Body of pancreas (tissue), 4 donors: ENCODE measurements around the gene PCSK5. TPM values are rescaled to one million over a fixed set of nuclear protein-coding genes. Genes with fewer than 3 reads are reported as not detected.

Source experiments
- ATAC-seq: fragments of 150-250 bp; one replicate; pipeline ENCODE4 v1.9.1; 2016
- DNase-seq, 4 donors: peaks; one replicate each; pipeline ENCODE4 v3.0.0-alpha.2; 2019
- H3K27ac ChIP-seq, 4 donors: fragments of 200-600 bp; sonication (generic); 1 replicate in 3 of 4; 2 replicates in 1 of 4; pipeline versions ENCODE4 v1.5.1 to v1.6.1; 2016 to 2019; ENCODE audit warnings: mild to moderate bottlenecking in 1 of 4, mixed read lengths in 1 of 4, moderate library complexity in 1 of 4
- H3K27me3 ChIP-seq, 2 donors: fragments of 200-600 bp; sonication (generic); one replicate each; pipeline ENCODE4 v1.6.0; 2016; ENCODE audit warnings: mild to moderate bottlenecking in 1 of 2
- H3K36me3 ChIP-seq, 2 donors: fragments of 200-600 bp; sonication (generic); replicated peaks in 1 of 2; 2 replicates each; pipeline ENCODE4 v1.5.1; 2016; ENCODE audit warnings: low read depth in 2 of 2; ENCODE audit not compliant: insufficient read depth in 1 of 2
- H3K4me1 ChIP-seq: fragments of 200-600 bp; sonication (generic); one replicate; pipeline ENCODE4 v1.6.0; 2016
- H3K4me3 ChIP-seq, 2 donors: fragments of 200-600 bp; sonication (generic); 1 replicate in 1 of 2; 2 replicates in 1 of 2; pipeline ENCODE4 v1.5.1; 2016 to 2019
- H3K9me3 ChIP-seq, 3 donors: fragments of 200-600 bp; sonication (generic); 1 replicate in 2 of 3; 2 replicates in 1 of 3; pipeline ENCODE4 v1.5.1; 2016
- POLR2A ChIP-seq, 3 donors: fragments of 450-650 bp; IDR thresholded peaks; one replicate each; pipeline ENCODE4 v1.6.1; 2016; ENCODE audit warnings: antibody characterized with exemption in 3 of 3, mild to moderate bottlenecking in 2 of 3
- WGBS, 2 donors: methylation state at CpG; one replicate each; pipeline ENCODE4 v1.1.5; 2017; 5-methylcytosine and 5-hydroxymethylcytosine counted together
- intact Hi-C: fragments of 100-400 bp; cut with DNase I; formaldehyde crosslinking; loops from one replicate; pipeline ENCODE4 v1.15.1; 2023
- total RNA-seq, 2 donors: library from RNA; depleted of rRNA; stranded (reverse); fragments of >200 nt; gene quantifications; one replicate each; pipeline ENCODE4 v1.1.0, GENCODE V29; 2016
- TF ChIP-seq, protein P1 (sequence below), 7 experiments: fragments of 450-650 bp in 4 of 7; fragments of 200-600 bp in 3 of 7; sonication (generic) in 3 of 7; IDR thresholded peaks; one replicate each; pipeline ENCODE4 v1.5.1; 2016 to 2019; ENCODE audit warnings: antibody characterized with exemption in 7 of 7

Gene PCSK5
- total RNA-seq, 2 donors from 2014 or later: 11.2 to 12.2 TPM

DNA sequence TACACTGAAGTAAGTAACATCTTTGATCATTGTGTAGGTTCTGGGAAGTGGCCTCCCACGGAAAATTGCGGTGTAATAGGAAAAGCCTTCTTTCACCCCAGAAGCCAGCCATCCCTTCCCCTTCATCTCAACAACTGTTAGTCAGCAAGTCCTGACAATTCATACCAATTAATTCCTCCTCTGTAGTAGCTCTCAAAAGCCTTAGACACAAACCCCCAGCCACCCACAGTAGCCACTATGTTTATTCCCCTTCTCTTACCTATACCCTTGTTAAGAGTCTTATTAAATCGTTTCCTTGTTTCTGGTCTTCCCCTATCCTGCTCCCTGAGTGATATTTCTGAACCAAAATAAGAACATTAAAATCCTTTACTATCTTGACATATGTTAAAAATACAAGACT is 143.6 kb downstream of the PCSK5 start:
- intact Hi-C loops: no loop called here
- no peak for TF ChIP-seq POLR2A (IDR thresholded peaks at IDR 0.05)
- TF ChIP-seq, protein P1, sequence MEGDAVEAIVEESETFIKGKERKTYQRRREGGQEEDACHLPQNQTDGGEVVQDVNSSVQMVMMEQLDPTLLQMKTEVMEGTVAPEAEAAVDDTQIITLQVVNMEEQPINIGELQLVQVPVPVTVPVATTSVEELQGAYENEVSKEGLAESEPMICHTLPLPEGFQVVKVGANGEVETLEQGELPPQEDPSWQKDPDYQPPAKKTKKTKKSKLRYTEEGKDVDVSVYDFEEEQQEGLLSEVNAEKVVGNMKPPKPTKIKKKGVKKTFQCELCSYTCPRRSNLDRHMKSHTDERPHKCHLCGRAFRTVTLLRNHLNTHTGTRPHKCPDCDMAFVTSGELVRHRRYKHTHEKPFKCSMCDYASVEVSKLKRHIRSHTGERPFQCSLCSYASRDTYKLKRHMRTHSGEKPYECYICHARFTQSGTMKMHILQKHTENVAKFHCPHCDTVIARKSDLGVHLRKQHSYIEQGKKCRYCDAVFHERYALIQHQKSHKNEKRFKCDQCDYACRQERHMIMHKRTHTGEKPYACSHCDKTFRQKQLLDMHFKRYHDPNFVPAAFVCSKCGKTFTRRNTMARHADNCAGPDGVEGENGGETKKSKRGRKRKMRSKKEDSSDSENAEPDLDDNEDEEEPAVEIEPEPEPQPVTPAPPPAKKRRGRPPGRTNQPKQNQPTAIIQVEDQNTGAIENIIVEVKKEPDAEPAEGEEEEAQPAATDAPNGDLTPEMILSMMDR (IDR thresholded peaks at IDR 0.05): no peak
- Histone ChIP-seq H3K36me3 (no peaks in the 10 kb centered on the region), H3K9me3 (no peaks in the 10 kb centered on the region), H3K27me3 (no peaks in the 10 kb centered on the region), H3K27ac (no peak overlapping the region), H3K4me1 (no peaks in the 10 kb centered on the region), H3K4me3 (no peak overlapping the region)
- ATAC-seq (no peak), DNase-seq (no peak)
- 89 to 92% methylated on average over 3 of the region's 3 CpGs for WGBS, 2 donors

DNA sequence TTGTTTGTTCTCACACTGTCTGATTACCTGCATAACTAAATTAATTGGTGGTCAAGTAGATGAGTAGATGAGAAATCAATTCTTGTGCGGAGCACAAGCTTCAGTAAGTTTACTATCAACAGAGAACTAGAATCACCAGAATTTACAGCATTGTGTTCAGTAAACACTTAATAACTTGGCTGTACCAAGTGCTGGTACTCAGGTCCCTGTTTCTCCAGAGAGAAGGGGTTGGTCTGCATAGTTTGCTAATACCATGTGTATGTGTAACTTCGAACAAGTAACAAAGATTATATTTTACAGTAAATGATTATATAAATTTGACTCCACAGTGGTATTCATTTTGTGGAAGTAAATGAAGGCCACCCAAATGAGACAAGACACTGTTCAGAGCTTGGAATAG is 146.3 kb downstream of the PCSK5 start:
- Histone ChIP-seq H3K4me3 (no peak overlapping the region), H3K27ac (no peak overlapping the region), H3K27me3 (no peaks in the 10 kb centered on the region), H3K36me3 (no peaks in the 10 kb centered on the region), H3K4me1 (no peaks in the 10 kb centered on the region), H3K9me3 (no peaks in the 10 kb centered on the region)
- no peak for TF ChIP-seq POLR2A (IDR thresholded peaks at IDR 0.05)
- TF ChIP-seq, protein P1 (IDR thresholded peaks at IDR 0.05): no peak
- DNase-seq (no peak), ATAC-seq (no peak)
- intact Hi-C loops: no loop called here
- WGBS, 2 donors: 61 to 70% methylated on average over 2 of the region's 2 CpGs

DNA sequence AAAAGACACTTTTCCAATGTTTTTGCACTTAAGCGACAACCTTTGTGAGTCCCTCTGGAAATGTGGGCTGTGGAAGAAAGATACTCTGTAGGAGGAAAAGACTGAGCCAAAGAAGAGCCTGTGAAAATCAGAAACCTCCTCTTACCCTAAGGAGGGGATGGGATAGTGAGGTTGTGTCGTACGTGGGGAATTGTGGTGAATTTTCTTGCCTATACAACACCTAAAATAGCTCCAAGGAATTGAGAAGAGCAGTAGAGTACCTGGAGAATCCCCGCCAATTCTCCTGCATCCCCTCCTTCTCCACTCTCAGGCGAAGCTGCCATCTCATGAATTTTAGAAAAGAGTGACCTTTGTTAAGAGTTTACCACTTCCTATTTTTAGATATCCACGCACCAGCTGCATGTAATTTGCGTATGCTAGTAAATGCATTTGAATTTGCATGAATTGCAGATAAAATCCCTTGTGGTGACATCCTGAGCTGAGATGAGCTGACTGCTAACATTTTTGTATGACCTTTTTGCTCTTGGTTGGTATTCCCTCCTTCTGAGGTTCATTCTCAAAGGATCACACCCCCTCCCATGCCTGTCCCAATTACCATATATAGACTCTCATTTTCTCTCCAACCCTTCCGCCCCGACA is 147.2 kb downstream of the PCSK5 start:
- no peak for TF ChIP-seq POLR2A (IDR thresholded peaks at IDR 0.05)
- TF ChIP-seq, protein P1 (IDR thresholded peaks at IDR 0.05): no peak
- Histone ChIP-seq H3K27ac (no peak overlapping the region), H3K4me1 (no peaks in the 10 kb centered on the region), H3K27me3 (no peaks in the 10 kb centered on the region), H3K4me3 (no peak overlapping the region), H3K36me3 (no peaks in the 10 kb centered on the region), H3K9me3 (no peaks in the 10 kb centered on the region)
- 88 to 95% methylated on average over 9 of the region's 9 CpGs for WGBS, 2 donors
- DNase-seq (no peak), ATAC-seq (no peak)
- intact Hi-C loops: no loop called here

DNA sequence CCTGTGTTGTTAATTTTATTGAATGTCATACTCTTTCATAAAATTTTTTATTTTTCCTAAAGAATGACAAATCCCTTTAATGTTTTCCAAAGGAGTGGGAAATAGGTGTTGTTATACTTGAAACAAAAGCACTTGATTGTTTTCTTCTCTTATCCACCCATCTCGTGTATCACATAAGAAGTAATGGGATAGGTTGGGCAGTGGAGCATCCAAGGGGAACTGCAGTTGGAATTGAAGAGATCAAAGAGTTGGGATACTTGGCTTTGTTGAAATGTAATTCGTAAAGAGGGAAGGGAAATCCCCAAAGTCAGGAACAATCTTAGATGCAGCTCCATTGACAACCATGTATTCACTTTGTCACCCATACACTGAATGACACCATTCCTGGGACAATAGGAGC is 148.0 kb downstream of the PCSK5 start:
- Histone ChIP-seq H3K27ac (no peak overlapping the region), H3K4me3 (no peak overlapping the region), H3K36me3 (no peaks in the 10 kb centered on the region), H3K9me3 (no peaks in the 10 kb centered on the region), H3K27me3 (no peaks in the 10 kb centered on the region), H3K4me1 (no peaks in the 10 kb centered on the region)
- DNase-seq (no peak), ATAC-seq (no peak)
- TF ChIP-seq POLR2A (IDR thresholded peaks at IDR 0.05): no peak
- TF ChIP-seq, protein P1 (IDR thresholded peaks at IDR 0.05): no peak
- WGBS, 2 donors: 81 to 84% methylated on average over 2 of the region's 2 CpGs
- intact Hi-C loops: no loop called here

DNA sequence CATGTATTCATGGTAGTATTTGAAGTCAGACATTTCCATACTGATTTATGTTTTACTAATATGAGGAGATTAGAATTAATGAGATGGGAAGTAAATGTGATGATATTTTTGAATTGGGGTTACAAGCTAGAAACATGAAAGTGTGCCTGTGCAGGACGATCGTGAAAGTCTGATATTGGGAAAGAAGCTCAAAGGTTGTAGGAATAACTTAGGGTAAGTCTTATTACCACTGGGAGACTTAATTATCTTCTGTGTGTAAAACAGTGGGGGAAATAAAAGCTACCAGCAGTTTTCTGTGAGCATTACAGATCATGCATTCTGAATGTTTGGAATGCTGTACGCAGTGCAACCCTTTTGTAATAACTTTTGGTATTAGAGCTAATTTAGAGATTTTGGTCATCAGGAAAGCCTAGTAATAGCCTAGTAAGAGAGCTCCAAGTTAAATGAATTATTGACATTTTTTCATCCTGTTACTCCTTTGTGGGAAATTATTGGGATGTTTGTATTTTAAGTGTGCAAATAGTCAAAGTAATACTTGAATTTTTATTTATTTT is 153.9 kb downstream of the PCSK5 start:
- H3K27ac ChIP-seq: no peak overlapping the region
- DNase-seq: no peak
- no peaks in the 10 kb centered on the region for H3K9me3 ChIP-seq
- WGBS, 2 donors: 85 to 91% methylated on average over 3 of the region's 3 CpGs
- no peaks in the 10 kb centered on the region for H3K4me1 ChIP-seq
- H3K36me3 ChIP-seq: no peaks in the 10 kb centered on the region
- intact Hi-C loops: no loop called here
- H3K27me3 ChIP-seq: no peaks in the 10 kb centered on the region
- no peak for TF ChIP-seq POLR2A (IDR thresholded peaks at IDR 0.05)
- TF ChIP-seq, protein P1 (IDR thresholded peaks at IDR 0.05): no peak
- no peak for ATAC-seq
- no peak overlapping the region for H3K4me3 ChIP-seq
